GM12891 (cell line): ENCODE data around the gene TCF7L1.
"Not testable (repeated sequence)": the region's sequence is repeated elsewhere in the genome, so short reads cannot be mapped to it uniquely, and the experiment has no call there.

Source experiments
- PAX5 ChIP-seq: IDR thresholded peaks from 2 replicates; pipeline ENCODE4 v1.6.1; 2011; ENCODE audit warnings: low read length, moderate library complexity, mild to moderate bottlenecking; ENCODE audit not compliant: insufficient read depth, severe bottlenecking
- POLR2A ChIP-seq: IDR thresholded peaks from 2 replicates; pipeline ENCODE4 v1.6.1; 2011; ENCODE audit warnings: low read depth, low read length, control low read depth
- POLR2AphosphoS5 ChIP-seq: IDR thresholded peaks from 2 replicates; pipeline ENCODE4 v1.6.1; 2011; ENCODE audit warnings: low read depth, low read length, control low read depth
- POU2F2 ChIP-seq: IDR thresholded peaks from 2 replicates; pipeline ENCODE4 v1.6.1; 2011; ENCODE audit warnings: low read depth, mild to moderate bottlenecking, control low read depth, low read length, moderate library complexity
- SPI1 ChIP-seq: IDR thresholded peaks from 2 replicates; pipeline ENCODE4 v1.6.1; 2011; ENCODE audit warnings: low read depth, low read length, control low read depth
- TAF1 ChIP-seq: IDR thresholded peaks from 2 replicates; pipeline ENCODE4 v1.6.1; 2011; ENCODE audit warnings: low read depth, low read length, control low read depth

DNA sequence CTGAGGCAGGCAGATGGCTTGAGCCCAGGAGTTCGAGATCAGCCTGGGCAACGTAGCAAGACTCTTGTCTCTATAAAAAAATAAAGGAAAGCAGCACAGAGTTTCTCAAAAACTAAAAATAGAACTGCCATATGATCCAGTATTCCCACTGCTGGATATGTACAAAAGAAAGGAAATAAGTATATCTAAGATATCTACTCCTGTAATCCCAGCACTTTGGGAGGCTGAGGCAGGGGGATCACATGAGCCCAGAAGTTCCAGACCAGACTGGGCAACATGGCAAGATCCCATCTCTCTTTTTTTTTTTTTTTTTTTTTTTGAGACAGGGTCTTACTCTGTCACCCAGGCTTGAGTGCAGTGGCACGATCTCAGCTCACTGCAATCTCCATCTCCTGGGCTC lies 196.5 kb downstream of the TCF7L1 start:
- not testable (repeated sequence) for TF ChIP-seq SPI1, POLR2A, POLR2AphosphoS5, TAF1, POU2F2, PAX5
